H1 (cell line): ENCODE measurements around the gene FADS3. TPM values are rescaled to one million over a fixed set of nuclear protein-coding genes. Genes with fewer than 3 reads are reported as not detected.

Experiments
- BRCA1 ChIP-seq: IDR thresholded peaks from 2 replicates; pipeline ENCODE4 v1.6.1; 2012; ENCODE audit warnings: low read depth, low read length, improper control_type of control experiment
- GTF2F1 ChIP-seq: IDR thresholded peaks from 2 replicates; pipeline ENCODE4 v1.6.1; 2012; ENCODE audit warnings: low read depth, low read length, improper control_type of control experiment, borderline replicate concordance
- POU5F1 ChIP-seq: IDR thresholded peaks from 2 replicates; pipeline ENCODE4 v1.6.1; 2011; ENCODE audit warnings: low read depth, mild to moderate bottlenecking, low read length, moderate library complexity
- YY1 ChIP-seq: IDR thresholded peaks from 2 replicates; pipeline ENCODE4 v1.6.1; 2011; ENCODE audit warnings: low read depth, mild to moderate bottlenecking, low read length
- polyA plus RNA-seq, 7 experiments: library from polyadenylated mRNA; depleted of rRNA in 3 of 7; stranded (reverse) in 5 of 7; unstranded in 2 of 7; fragments of >200 nt in 5 of 7; fragments of 200-250 nt in 2 of 7; gene quantifications; 1 replicate in 5 of 7; 2 replicates in 1 of 7; 4 replicates in 1 of 7; pipeline versions ENCODE4 v1.2.1 to v1.2.3, GENCODE V29; 2011 to 2013; ENCODE audit warnings: missing spikeins in 2 of 7, mixed read lengths in 2 of 7
- total RNA-seq: library from RNA; stranded (reverse); fragmentation: NEBNext Ultra II Directional; extraction: Animal tissue kit (Norgen Biotek cat#: 25700); gene quantifications from 2 replicates; pipeline ENCODE4 v1.2.1, GENCODE V29; 2021
- TF ChIP-seq, protein P1 (sequence below): fragments of 300-600 bp; sonication (generic); IDR thresholded peaks from 2 replicates; pipeline ENCODE4 v1.7.1; 2012; ENCODE audit warnings: low read length, moderate library complexity, mild to moderate bottlenecking, inconsistent platforms; ENCODE audit not compliant: insufficient replicate concordance
- TF ChIP-seq, protein P2 (sequence below): IDR thresholded peaks from 2 replicates; pipeline ENCODE4 v1.6.1; 2011; ENCODE audit warnings: low read depth, mild to moderate bottlenecking, low read length; ENCODE audit not compliant: insufficient read depth

FADS3 gene
- total and polyA plus RNA-seq, 2 of the 8 experiments (the other 6 are each of a cell fraction or from before 2014, with no cell fraction given): 43.8 to 76.3 TPM

DNA sequence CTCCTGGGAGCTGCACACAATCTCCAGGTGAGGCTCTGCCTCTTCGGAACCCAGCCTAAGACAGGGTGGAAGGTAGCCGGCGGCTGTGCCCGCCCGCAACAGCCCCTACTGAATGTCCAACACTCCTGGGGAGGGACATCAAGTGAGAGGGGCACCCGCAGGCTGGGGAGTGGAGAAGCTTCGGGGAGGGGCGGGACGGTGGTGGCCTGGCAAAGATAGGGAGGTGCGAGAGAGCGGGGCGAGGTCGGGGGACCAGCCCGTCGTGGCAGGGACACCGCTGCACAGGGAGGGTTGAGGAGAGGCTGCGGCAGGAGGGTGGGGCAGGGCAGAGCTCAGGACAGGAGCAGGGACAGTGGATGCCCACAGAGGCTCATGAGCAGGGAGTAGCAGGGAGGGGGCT is 8.9 kb upstream of the FADS3 start (continued):
- TF ChIP-seq, protein P1, sequence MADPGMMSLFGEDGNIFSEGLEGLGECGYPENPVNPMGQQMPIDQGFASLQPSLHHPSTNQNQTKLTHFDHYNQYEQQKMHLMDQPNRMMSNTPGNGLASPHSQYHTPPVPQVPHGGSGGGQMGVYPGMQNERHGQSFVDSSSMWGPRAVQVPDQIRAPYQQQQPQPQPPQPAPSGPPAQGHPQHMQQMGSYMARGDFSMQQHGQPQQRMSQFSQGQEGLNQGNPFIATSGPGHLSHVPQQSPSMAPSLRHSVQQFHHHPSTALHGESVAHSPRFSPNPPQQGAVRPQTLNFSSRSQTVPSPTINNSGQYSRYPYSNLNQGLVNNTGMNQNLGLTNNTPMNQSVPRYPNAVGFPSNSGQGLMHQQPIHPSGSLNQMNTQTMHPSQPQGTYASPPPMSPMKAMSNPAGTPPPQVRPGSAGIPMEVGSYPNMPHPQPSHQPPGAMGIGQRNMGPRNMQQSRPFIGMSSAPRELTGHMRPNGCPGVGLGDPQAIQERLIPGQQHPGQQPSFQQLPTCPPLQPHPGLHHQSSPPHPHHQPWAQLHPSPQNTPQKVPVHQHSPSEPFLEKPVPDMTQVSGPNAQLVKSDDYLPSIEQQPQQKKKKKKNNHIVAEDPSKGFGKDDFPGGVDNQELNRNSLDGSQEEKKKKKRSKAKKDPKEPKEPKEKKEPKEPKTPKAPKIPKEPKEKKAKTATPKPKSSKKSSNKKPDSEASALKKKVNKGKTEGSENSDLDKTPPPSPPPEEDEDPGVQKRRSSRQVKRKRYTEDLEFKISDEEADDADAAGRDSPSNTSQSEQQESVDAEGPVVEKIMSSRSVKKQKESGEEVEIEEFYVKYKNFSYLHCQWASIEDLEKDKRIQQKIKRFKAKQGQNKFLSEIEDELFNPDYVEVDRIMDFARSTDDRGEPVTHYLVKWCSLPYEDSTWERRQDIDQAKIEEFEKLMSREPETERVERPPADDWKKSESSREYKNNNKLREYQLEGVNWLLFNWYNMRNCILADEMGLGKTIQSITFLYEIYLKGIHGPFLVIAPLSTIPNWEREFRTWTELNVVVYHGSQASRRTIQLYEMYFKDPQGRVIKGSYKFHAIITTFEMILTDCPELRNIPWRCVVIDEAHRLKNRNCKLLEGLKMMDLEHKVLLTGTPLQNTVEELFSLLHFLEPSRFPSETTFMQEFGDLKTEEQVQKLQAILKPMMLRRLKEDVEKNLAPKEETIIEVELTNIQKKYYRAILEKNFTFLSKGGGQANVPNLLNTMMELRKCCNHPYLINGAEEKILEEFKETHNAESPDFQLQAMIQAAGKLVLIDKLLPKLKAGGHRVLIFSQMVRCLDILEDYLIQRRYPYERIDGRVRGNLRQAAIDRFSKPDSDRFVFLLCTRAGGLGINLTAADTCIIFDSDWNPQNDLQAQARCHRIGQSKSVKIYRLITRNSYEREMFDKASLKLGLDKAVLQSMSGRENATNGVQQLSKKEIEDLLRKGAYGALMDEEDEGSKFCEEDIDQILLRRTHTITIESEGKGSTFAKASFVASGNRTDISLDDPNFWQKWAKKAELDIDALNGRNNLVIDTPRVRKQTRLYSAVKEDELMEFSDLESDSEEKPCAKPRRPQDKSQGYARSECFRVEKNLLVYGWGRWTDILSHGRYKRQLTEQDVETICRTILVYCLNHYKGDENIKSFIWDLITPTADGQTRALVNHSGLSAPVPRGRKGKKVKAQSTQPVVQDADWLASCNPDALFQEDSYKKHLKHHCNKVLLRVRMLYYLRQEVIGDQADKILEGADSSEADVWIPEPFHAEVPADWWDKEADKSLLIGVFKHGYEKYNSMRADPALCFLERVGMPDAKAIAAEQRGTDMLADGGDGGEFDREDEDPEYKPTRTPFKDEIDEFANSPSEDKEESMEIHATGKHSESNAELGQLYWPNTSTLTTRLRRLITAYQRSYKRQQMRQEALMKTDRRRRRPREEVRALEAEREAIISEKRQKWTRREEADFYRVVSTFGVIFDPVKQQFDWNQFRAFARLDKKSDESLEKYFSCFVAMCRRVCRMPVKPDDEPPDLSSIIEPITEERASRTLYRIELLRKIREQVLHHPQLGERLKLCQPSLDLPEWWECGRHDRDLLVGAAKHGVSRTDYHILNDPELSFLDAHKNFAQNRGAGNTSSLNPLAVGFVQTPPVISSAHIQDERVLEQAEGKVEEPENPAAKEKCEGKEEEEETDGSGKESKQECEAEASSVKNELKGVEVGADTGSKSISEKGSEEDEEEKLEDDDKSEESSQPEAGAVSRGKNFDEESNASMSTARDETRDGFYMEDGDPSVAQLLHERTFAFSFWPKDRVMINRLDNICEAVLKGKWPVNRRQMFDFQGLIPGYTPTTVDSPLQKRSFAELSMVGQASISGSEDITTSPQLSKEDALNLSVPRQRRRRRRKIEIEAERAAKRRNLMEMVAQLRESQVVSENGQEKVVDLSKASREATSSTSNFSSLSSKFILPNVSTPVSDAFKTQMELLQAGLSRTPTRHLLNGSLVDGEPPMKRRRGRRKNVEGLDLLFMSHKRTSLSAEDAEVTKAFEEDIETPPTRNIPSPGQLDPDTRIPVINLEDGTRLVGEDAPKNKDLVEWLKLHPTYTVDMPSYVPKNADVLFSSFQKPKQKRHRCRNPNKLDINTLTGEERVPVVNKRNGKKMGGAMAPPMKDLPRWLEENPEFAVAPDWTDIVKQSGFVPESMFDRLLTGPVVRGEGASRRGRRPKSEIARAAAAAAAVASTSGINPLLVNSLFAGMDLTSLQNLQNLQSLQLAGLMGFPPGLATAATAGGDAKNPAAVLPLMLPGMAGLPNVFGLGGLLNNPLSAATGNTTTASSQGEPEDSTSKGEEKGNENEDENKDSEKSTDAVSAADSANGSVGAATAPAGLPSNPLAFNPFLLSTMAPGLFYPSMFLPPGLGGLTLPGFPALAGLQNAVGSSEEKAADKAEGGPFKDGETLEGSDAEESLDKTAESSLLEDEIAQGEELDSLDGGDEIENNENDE: no peak
- no peak for TF ChIP-seq POU5F1
- TF ChIP-seq, protein P2, sequence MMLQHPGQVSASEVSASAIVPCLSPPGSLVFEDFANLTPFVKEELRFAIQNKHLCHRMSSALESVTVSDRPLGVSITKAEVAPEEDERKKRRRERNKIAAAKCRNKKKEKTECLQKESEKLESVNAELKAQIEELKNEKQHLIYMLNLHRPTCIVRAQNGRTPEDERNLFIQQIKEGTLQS: no peak
- TF ChIP-seq YY1: no peak
- TF ChIP-seq BRCA1: no peak
- no peak for TF ChIP-seq GTF2F1
